CD4-positive, alpha-beta T cell treated with Interleukin-17A for 1 hour (primary cell): ENCODE measurements around the gene PRPF38B.
"Not testable (repeated sequence)": the region's sequence is repeated elsewhere in the genome, so short reads cannot be mapped to it uniquely, and the experiment has no call there.

Source experiments
- DNase-seq: peaks from one replicate; pipeline ENCODE4 v3.0.0-alpha.2; 2020

The PRPF38B gene

GRCh38 chr1:108679586-108680213, 12.4 kb upstream of the PRPF38B start:
- DNase-seq, result no peak

GRCh38 chr1:108681701-108682100, 10.4 kb upstream of the PRPF38B start:
- not testable (repeated sequence) for DNase-seq

- DNase-seq, result no peak
Measured at GRCh38 chr1:108685529-108685928, 6.6 kb upstream of the PRPF38B start.

GRCh38 chr1:108686614-108687313, 5.3 kb upstream of the PRPF38B start:
- DNase-seq, result no peak

- DNase-seq, result no peak
Measured at GRCh38 chr1:108691128-108691941, 775 bp upstream of the PRPF38B start.

- peak; percentile 91 for DNase-seq
Measured at GRCh38 chr1:108692724-108693655, 880 bp downstream of the PRPF38B start.

GRCh38 chr1:108695535-108695934, 3.4 kb downstream of the PRPF38B start:
- no peak for DNase-seq

- no peak for DNase-seq
Measured at GRCh38 chr1:108699375-108700332, 7.5 kb downstream of the PRPF38B start.

- no peak for DNase-seq
Measured at GRCh38 chr1:108701176-108701849, 9.2 kb downstream of the PRPF38B start.

- not testable (repeated sequence) for DNase-seq
Measured at GRCh38 chr1:108702109-108702508, 10.0 kb downstream of the PRPF38B start.

GRCh38 chr1:108703939-108704338, 11.8 kb downstream of the PRPF38B start:
- peak; percentile 70 for DNase-seq

- DNase-seq, result no peak
Measured at GRCh38 chr1:108704496-108704895, 12.4 kb downstream of the PRPF38B start.

GRCh38 chr1:108706643-108707042, 14.5 kb downstream of the PRPF38B start:
- no peak for DNase-seq

- DNase-seq, result peak; percentile 83
Measured at GRCh38 chr1:108708691-108709660, 16.9 kb downstream of the PRPF38B start.

GRCh38 chr1:108712606-108713150, 20.6 kb downstream of the PRPF38B start, which contains the start of gene FNDC7:
Gene FNDC7, plus strand, starts transcription at chr1:108712908. Its CDS starts 26 bp downstream, at chr1:108712934.
- DNase-seq, result no peak

- no peak for DNase-seq
Measured at GRCh38 chr1:108715932-108716331, 23.8 kb downstream of the PRPF38B start.

GRCh38 chr1:108716437-108717230, 24.5 kb downstream of the PRPF38B start:
- DNase-seq, result no peak

- no peak for DNase-seq
Measured at GRCh38 chr1:108717774-108718316, 25.7 kb downstream of the PRPF38B start.
